ENCODE data around the gene CPVL.

The CPVL gene

DNA sequence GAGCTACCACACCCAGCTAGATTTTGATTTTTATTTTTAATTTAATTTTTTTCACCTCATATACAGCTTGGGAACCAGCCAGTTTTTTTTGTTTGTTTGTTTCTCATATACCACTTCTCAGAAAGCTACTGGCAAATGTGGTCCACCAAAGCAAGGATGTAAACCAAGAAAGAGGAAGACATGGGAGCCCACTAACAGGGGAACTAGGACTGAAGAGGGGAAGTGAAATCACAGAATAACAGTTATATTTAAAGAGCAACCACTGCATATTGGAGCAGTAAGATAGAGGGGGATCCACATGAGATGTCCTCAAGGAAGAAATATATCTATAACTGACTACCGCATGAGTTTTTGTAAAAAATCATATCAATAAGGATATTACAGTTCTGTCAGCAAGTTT is 10.5 kb downstream of the CPVL start:
- no peaks in the 10 kb centered on the region for H3K27me3 ChIP-seq (ENCODE audit: insufficient read depth, poor library complexity, severe bottlenecking)
- no peak for ATAC-seq (ENCODE audit: low read depth)
- TF ChIP-seq, protein P1, sequence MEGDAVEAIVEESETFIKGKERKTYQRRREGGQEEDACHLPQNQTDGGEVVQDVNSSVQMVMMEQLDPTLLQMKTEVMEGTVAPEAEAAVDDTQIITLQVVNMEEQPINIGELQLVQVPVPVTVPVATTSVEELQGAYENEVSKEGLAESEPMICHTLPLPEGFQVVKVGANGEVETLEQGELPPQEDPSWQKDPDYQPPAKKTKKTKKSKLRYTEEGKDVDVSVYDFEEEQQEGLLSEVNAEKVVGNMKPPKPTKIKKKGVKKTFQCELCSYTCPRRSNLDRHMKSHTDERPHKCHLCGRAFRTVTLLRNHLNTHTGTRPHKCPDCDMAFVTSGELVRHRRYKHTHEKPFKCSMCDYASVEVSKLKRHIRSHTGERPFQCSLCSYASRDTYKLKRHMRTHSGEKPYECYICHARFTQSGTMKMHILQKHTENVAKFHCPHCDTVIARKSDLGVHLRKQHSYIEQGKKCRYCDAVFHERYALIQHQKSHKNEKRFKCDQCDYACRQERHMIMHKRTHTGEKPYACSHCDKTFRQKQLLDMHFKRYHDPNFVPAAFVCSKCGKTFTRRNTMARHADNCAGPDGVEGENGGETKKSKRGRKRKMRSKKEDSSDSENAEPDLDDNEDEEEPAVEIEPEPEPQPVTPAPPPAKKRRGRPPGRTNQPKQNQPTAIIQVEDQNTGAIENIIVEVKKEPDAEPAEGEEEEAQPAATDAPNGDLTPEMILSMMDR (IDR thresholded peaks at IDR 0.05; ENCODE audit: poor library complexity, severe bottlenecking), result no peak
- no peak overlapping the region for H3K4me3 ChIP-seq (ENCODE audit: severe bottlenecking)
- H3K27ac ChIP-seq (ENCODE audit: poor library complexity, severe bottlenecking), result no peak overlapping the region
- H3K4me1 ChIP-seq (ENCODE audit: insufficient read depth, poor library complexity, severe bottlenecking), result peaks cover 23% of the 10 kb centered on the region
- H3K36me3 ChIP-seq (ENCODE audit: low read depth), result no peaks in the 10 kb centered on the region
- no peak for DNase-seq (ENCODE audit: low spot score)
- H3K9me3 ChIP-seq (ENCODE audit: severe bottlenecking), result no peaks in the 10 kb centered on the region

DNA sequence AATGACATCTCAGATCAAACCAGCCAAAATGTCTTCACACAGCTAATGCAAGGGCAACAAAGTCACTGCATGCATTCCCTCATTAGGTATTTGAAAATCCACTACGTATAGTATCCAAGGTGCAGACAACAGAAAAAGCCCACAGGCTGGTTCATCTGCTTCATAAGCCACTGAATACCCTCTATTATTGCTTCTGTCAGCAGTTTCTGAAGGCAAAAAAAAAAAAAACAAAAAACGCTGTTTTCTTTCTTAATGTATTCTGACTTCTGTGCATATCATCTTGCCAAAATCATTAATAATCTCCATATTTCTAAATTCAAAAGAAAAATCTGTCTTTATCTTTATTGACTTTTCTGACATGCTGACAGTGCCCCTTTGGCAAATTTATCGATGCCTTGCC is 13.4 kb downstream of the CPVL start:
- no peaks in the 10 kb centered on the region for H3K27me3 ChIP-seq (ENCODE audit: insufficient read depth, poor library complexity, severe bottlenecking)
- no peak overlapping the region for H3K27ac ChIP-seq (ENCODE audit: poor library complexity, severe bottlenecking)
- H3K4me3 ChIP-seq (ENCODE audit: severe bottlenecking), result no peak overlapping the region
- no peak for ATAC-seq (ENCODE audit: low read depth)
- no peaks in the 10 kb centered on the region for H3K36me3 ChIP-seq (ENCODE audit: low read depth)
- no peaks in the 10 kb centered on the region for H3K4me1 ChIP-seq (ENCODE audit: insufficient read depth, poor library complexity, severe bottlenecking)
- TF ChIP-seq, protein P1 (IDR thresholded peaks at IDR 0.05; ENCODE audit: poor library complexity, severe bottlenecking), result no peak
- no peak for DNase-seq (ENCODE audit: low spot score)
- H3K9me3 ChIP-seq (ENCODE audit: severe bottlenecking), result no peaks in the 10 kb centered on the region

DNA sequence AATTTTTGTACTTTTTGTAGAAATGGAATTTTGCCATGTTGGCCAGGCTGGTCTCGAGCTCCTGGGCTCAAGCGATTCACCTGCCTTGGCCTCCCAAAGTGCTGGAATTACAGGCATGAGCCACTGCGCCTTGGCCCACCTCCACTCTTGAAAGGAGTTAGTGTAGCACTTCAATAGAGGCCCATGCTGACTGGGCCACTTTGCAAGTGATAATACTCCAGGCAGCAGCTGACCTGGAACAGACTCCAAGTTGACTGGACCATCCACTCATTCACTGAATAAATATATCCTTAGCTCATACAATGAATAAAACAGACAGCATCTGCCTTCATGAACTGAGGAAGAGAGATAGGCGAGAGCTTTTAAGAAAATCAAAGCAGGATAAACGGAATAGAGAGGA is 14.7 kb downstream of the CPVL start:
- H3K27ac ChIP-seq (ENCODE audit: poor library complexity, severe bottlenecking), result no peak overlapping the region
- no peak overlapping the region for H3K4me3 ChIP-seq (ENCODE audit: severe bottlenecking)
- no peak for ATAC-seq (ENCODE audit: low read depth)
- no peaks in the 10 kb centered on the region for H3K27me3 ChIP-seq (ENCODE audit: insufficient read depth, poor library complexity, severe bottlenecking)
- TF ChIP-seq, protein P1 (IDR thresholded peaks at IDR 0.05; ENCODE audit: poor library complexity, severe bottlenecking), result no peak
- H3K9me3 ChIP-seq (ENCODE audit: severe bottlenecking), result no peaks in the 10 kb centered on the region
- H3K4me1 ChIP-seq (ENCODE audit: insufficient read depth, poor library complexity, severe bottlenecking), result peaks cover 3% of the 10 kb centered on the region
- no peak for DNase-seq (ENCODE audit: low spot score)
- no peaks in the 10 kb centered on the region for H3K36me3 ChIP-seq (ENCODE audit: low read depth)

DNA sequence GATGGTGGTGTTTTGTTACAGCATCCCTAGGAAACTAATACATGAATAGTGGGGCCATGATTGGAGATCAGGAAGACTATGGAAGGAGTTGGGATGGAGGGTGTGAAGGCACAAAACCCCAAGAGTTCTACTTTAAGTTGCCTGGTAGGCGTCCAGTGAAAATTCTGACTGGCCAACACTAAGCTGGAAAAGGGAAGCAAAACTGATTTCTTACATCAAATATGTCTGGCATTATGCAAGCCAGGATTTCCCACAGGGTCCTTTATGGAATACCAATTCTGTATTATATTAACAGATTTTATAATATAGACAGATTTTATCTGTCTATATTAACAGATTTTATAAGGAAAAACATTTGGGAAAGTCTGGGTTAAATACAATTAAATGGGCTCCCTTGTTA is 16.2 kb downstream of the CPVL start:
- no peak for DNase-seq (ENCODE audit: low spot score)
- TF ChIP-seq, protein P1 (IDR thresholded peaks at IDR 0.05; ENCODE audit: poor library complexity, severe bottlenecking), result no peak
- no peak for ATAC-seq (ENCODE audit: low read depth)

DNA sequence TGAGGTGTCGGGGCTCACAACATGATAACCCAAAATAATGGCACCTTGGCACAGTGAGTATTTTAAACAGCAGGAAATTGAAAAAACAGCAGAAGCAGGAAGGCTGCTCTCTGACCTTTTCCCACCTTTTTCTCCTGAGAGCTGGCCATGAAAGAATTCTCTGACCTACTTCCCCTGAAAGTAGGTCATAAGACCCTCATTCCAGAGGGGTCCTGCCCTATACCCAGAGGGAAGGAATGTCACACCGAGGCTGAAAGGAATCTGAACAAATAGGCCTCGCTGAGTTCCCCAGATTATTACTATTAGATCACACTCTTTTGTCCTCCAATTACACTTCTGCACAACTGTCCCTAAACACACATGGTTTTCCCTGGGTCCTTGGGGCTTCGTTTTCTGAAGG is 18.8 kb downstream of the CPVL start:
- TF ChIP-seq, protein P1 (IDR thresholded peaks at IDR 0.05; ENCODE audit: poor library complexity, severe bottlenecking), result no peak
- Histone ChIP-seq H3K27ac (ENCODE audit: poor library complexity, severe bottlenecking) (no peak overlapping the region), H3K9me3 (ENCODE audit: severe bottlenecking) (no peaks in the 10 kb centered on the region), H3K4me1 (ENCODE audit: insufficient read depth, poor library complexity, severe bottlenecking) (peaks cover 4% of the 10 kb centered on the region), H3K4me3 (ENCODE audit: severe bottlenecking) (no peak overlapping the region), H3K36me3 (ENCODE audit: low read depth) (no peaks in the 10 kb centered on the region), H3K27me3 (ENCODE audit: insufficient read depth, poor library complexity, severe bottlenecking) (no peaks in the 10 kb centered on the region)
- ATAC-seq (ENCODE audit: low read depth) (no peak), DNase-seq (ENCODE audit: low spot score) (no peak)

More for the DNA sequence above, 16.2 kb downstream of the CPVL start:
- Histone ChIP-seq H3K27ac (ENCODE audit: poor library complexity, severe bottlenecking) (no peak overlapping the region), H3K4me1 (ENCODE audit: insufficient read depth, poor library complexity, severe bottlenecking) (peaks cover 4% of the 10 kb centered on the region), H3K4me3 (ENCODE audit: severe bottlenecking) (no peak overlapping the region), H3K36me3 (ENCODE audit: low read depth) (no peaks in the 10 kb centered on the region), H3K9me3 (ENCODE audit: severe bottlenecking) (no peaks in the 10 kb centered on the region), H3K27me3 (ENCODE audit: insufficient read depth, poor library complexity, severe bottlenecking) (no peaks in the 10 kb centered on the region)

All from RWPE2 (cell line).